ENCODE data around the gene RAB44. TPM values are rescaled to one million over a fixed set of nuclear protein-coding genes. Genes with fewer than 3 reads are reported as not detected.
A peak's percentile ranks its signal among the peaks of the same experiment; 100 is the strongest.

Gene RAB44
- total and polyA plus RNA-seq, 9 of the 15 experiments (the other 6 are each of a cell fraction or from before 2014, with no cell fraction given), result not detected

DNA sequence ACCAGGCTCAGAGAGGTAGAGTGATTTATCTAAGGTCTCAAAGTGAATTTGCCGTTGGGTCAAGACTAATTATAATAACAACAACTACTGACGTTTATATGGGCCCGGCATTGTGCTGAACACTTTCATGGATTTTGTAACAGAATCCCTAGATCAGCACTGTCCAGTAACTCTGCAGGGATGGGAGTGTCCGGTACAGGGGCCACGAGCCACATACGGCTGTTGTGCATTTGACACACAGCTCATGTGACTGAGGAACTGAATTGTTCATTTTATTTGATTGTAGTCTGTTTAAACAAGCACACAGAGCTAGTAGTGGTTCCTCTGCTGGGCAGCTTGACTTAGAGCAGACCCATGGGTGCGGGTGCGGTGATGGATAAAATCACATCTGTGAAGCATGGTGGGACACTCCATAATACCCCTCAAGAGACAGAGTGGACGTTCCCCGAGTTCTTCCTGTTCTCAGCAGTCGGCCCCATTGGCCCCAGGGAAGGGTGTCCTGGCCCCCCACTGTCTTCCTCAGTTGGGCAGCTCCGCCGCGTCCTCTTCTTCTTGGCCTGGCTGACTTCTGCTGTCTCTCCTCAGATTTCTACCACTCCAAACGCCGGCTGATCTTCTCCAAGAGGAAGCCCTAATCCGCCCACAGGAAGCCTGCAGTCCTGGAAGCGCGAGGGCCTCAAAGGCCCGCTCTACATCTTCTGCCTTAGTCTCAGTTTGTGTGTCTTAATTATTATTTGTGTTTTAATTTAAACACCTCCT lies 12.3 kb upstream of the RAB44 start:
- no TSS peak for BruUV-seq (replicated peaks)
- Histone ChIP-seq H3K4me2 (ENCODE audit: insufficient read depth, low read length) (no peak overlapping the region), H3K79me2 (ENCODE audit: control insufficient read depth, insufficient read depth, low read length) (no peaks in the 10 kb centered on the region), H3K9me1 (ENCODE audit: control insufficient read depth, insufficient read depth, low read length) (no peaks in the 10 kb centered on the region), H3K36me3 (ENCODE audit: control insufficient read depth, insufficient read depth, low read length) (no peaks in the 10 kb centered on the region; the same call in 2 of the 3 replicates), H3K27ac (ENCODE audit: extremely low read depth, low read depth, low read length) (no peak overlapping the region), H3K9ac (ENCODE audit: insufficient read depth in 1 of 2, low read depth in 2 of 2, low read length in 2 of 2) (peak overlapping the region in 1 of 2 experiments; percentile 10; a peak in 1 of 4 replicates), H3K9me3 (replicated peaks; ENCODE audit: control insufficient read depth, insufficient read depth, low read depth, low read length) (no peaks in the 10 kb centered on the region), H3K4me3 (no peak overlapping the region), H4K20me1 (replicated peaks; ENCODE audit: control insufficient read depth, insufficient read depth, low read length) (no peaks in the 10 kb centered on the region), H3K4me1 (replicated peaks in 1 of 2; ENCODE audit: control insufficient read depth in 2 of 2, insufficient read depth in 2 of 2, low read length in 2 of 2) (peaks cover 16 to 18% of the 10 kb centered on the region in 2 experiments), H2AFZ (ENCODE audit: low read depth, low read length) (no peak overlapping the region), H3K27me3 (ENCODE audit: control insufficient read depth in 2 of 2, insufficient read depth in 2 of 2, low read length in 2 of 2) (peaks cover 9% of the 10 kb centered on the region in 2 experiments; a peak in 3 of 5 replicates)
- ATAC-seq (no peak), DNase-seq (ENCODE audit: extremely low read depth in 1 of 4, low spot score in 3 of 4) (no peak), FAIRE-seq (no peak)
- WGBS (ENCODE audit: insufficient coverage, low coverage, missing lambda C conversion rate), result 62% methylated on average over 20 of the region's 20 CpGs
- ChIA-PET POLR2A (interaction anchor here (0.6 to 1.1 kb wide), 5 partner anchors 15 to 838 kb away, joined by 3 to 4 read pairs (median 3); no protein-coding TSS in a partner anchor), CTCF (ENCODE audit: low intra/inter-chr PET ratio) (no interaction called here)
- in situ Hi-C loops (cut with MboI), result no loop called here
- intact Hi-C loops (cut with micrococcal nuclease), result no loop called here
- TF ChIP-seq ARHGAP35 (IDR thresholded peaks at IDR 0.05; ENCODE audit: partially characterized antibody), result no peak
- TF ChIP-seq, protein P1, sequence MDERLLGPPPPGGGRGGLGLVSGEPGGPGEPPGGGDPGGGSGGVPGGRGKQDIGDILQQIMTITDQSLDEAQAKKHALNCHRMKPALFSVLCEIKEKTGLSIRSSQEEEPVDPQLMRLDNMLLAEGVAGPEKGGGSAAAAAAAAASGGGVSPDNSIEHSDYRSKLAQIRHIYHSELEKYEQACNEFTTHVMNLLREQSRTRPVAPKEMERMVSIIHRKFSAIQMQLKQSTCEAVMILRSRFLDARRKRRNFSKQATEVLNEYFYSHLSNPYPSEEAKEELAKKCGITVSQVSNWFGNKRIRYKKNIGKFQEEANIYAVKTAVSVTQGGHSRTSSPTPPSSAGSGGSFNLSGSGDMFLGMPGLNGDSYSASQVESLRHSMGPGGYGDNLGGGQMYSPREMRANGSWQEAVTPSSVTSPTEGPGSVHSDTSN (CRISPR knock-in tag; IDR thresholded peaks at IDR 0.05; ENCODE audit: low read depth), result no peak
- TF ChIP-seq, protein P1 (tag; conservative IDR thresholded peaks at IDR 0.05; ENCODE audit: low read depth), result no peak
- TF ChIP-seq, protein P2, sequence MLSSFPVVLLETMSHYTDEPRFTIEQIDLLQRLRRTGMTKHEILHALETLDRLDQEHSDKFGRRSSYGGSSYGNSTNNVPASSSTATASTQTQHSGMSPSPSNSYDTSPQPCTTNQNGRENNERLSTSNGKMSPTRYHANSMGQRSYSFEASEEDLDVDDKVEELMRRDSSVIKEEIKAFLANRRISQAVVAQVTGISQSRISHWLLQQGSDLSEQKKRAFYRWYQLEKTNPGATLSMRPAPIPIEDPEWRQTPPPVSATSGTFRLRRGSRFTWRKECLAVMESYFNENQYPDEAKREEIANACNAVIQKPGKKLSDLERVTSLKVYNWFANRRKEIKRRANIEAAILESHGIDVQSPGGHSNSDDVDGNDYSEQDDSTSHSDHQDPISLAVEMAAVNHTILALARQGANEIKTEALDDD (IDR thresholded peaks at IDR 0.05), result no peak
- TF ChIP-seq PHF20 (IDR thresholded peaks at IDR 0.05; ENCODE audit: partially characterized antibody), result no peak
- no peak for TF ChIP-seq ZNF133 (CRISPR knock-in tag; IDR thresholded peaks at IDR 0.05)
- no peak for TF ChIP-seq HNRNPUL1 (IDR thresholded peaks at IDR 0.05; ENCODE audit: low read length)
- no peak for TF ChIP-seq ZBTB1 (CRISPR knock-in tag; IDR thresholded peaks at IDR 0.05; ENCODE audit: borderline replicate concordance, low read depth)
- no peak for TF ChIP-seq U2AF1 (optimal IDR thresholded peaks at IDR 0.05; ENCODE audit: low read depth, low read length)
- TF ChIP-seq, protein P3, sequence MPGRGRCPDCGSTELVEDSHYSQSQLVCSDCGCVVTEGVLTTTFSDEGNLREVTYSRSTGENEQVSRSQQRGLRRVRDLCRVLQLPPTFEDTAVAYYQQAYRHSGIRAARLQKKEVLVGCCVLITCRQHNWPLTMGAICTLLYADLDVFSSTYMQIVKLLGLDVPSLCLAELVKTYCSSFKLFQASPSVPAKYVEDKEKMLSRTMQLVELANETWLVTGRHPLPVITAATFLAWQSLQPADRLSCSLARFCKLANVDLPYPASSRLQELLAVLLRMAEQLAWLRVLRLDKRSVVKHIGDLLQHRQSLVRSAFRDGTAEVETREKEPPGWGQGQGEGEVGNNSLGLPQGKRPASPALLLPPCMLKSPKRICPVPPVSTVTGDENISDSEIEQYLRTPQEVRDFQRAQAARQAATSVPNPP (IDR thresholded peaks at IDR 0.05; ENCODE audit: borderline replicate concordance, insufficient read depth, insufficient read length), result no peak
- TF ChIP-seq ZNF79 (CRISPR knock-in tag; IDR thresholded peaks at IDR 0.05; ENCODE audit: low read depth), result no peak
- TF ChIP-seq, protein P4, sequence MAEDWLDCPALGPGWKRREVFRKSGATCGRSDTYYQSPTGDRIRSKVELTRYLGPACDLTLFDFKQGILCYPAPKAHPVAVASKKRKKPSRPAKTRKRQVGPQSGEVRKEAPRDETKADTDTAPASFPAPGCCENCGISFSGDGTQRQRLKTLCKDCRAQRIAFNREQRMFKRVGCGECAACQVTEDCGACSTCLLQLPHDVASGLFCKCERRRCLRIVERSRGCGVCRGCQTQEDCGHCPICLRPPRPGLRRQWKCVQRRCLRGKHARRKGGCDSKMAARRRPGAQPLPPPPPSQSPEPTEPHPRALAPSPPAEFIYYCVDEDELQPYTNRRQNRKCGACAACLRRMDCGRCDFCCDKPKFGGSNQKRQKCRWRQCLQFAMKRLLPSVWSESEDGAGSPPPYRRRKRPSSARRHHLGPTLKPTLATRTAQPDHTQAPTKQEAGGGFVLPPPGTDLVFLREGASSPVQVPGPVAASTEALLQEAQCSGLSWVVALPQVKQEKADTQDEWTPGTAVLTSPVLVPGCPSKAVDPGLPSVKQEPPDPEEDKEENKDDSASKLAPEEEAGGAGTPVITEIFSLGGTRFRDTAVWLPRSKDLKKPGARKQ (CRISPR knock-in tag; IDR thresholded peaks at IDR 0.05), result no peak
- TF ChIP-seq, protein P5, sequence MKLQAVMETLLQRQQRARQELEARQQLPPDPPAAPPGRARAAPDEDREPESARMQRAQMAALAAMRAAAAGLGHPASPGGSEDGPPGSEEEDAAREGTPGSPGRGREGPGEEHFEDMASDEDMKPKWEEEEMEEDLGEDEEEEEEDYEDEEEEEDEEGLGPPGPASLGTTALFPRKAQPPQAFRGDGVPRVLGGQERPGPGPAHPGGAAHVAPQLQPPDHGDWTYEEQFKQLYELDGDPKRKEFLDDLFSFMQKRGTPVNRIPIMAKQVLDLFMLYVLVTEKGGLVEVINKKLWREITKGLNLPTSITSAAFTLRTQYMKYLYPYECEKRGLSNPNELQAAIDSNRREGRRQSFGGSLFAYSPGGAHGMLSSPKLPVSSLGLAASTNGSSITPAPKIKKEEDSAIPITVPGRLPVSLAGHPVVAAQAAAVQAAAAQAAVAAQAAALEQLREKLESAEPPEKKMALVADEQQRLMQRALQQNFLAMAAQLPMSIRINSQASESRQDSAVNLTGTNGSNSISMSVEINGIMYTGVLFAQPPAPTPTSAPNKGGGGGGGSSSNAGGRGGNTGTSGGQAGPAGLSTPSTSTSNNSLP (IDR thresholded peaks at IDR 0.05; ENCODE audit: borderline replicate concordance, low read depth, low read length), result no peak

All from K562 (cell line).